ENCODE data around the gene RPL5.

The RPL5 gene

GRCh38 chr1:92804721-92805201 is 27.1 kb upstream of the RPL5 start:
- Histone ChIP-seq H3K4me1 (no peaks in the 10 kb centered on the region), H3K79me2 (no peaks in the 10 kb centered on the region), H3K9ac (no peak overlapping the region), H3K9me3 (ENCODE audit: control insufficient read depth, low read length) (no peaks in the 10 kb centered on the region), H3K4me2 (ENCODE audit: low read length) (peak overlapping the region; percentile 11), H3K36me3 (ENCODE audit: control insufficient read depth, insufficient read depth, low read length) (no peaks in the 10 kb centered on the region), H3K4me3 (ENCODE audit: low read depth, low read length) (no peak overlapping the region), H2AFZ (no peak overlapping the region), H3K27ac (no peak overlapping the region), H3K27me3 (ENCODE audit: control insufficient read depth, insufficient read depth, low read length) (no peaks in the 10 kb centered on the region)
- TF ChIP-seq CTCF (IDR thresholded peaks at IDR 0.05): no peak

- H3K27me3 ChIP-seq (ENCODE audit: control insufficient read depth, insufficient read depth, low read length): no peaks in the 10 kb centered on the region
- TF ChIP-seq CTCF (IDR thresholded peaks at IDR 0.05): no peak
- H3K4me2 ChIP-seq (ENCODE audit: low read length): no peak overlapping the region
- no peak overlapping the region for H3K9ac ChIP-seq
- H3K4me1 ChIP-seq: no peaks in the 10 kb centered on the region
- H2AFZ ChIP-seq: no peak overlapping the region
- no peaks in the 10 kb centered on the region for H3K36me3 ChIP-seq (ENCODE audit: control insufficient read depth, insufficient read depth, low read length)
- H3K4me3 ChIP-seq (ENCODE audit: low read depth, low read length): no peak overlapping the region
- H3K9me3 ChIP-seq (ENCODE audit: control insufficient read depth, low read length): no peaks in the 10 kb centered on the region
- H3K79me2 ChIP-seq: no peaks in the 10 kb centered on the region
- H3K27ac ChIP-seq: no peak overlapping the region
Observed at GRCh38 chr1:92805216-92805615, 26.6 kb upstream of the RPL5 start.

- Histone ChIP-seq H3K9ac (no peak overlapping the region), H3K27me3 (ENCODE audit: control insufficient read depth, insufficient read depth, low read length) (no peaks in the 10 kb centered on the region), H3K4me1 (no peaks in the 10 kb centered on the region), H3K79me2 (no peaks in the 10 kb centered on the region), H3K36me3 (ENCODE audit: control insufficient read depth, insufficient read depth, low read length) (no peaks in the 10 kb centered on the region), H2AFZ (no peak overlapping the region), H3K4me3 (ENCODE audit: low read depth, low read length) (no peak overlapping the region), H3K4me2 (ENCODE audit: low read length) (no peak overlapping the region), H3K9me3 (ENCODE audit: control insufficient read depth, low read length) (no peaks in the 10 kb centered on the region), H3K27ac (no peak overlapping the region)
- no peak for TF ChIP-seq CTCF (IDR thresholded peaks at IDR 0.05)
Observed at GRCh38 chr1:92808381-92808780, 23.5 kb upstream of the RPL5 start.

GRCh38 chr1:92816732-92817131 is 15.1 kb upstream of the RPL5 start:
- no peak for TF ChIP-seq CTCF (IDR thresholded peaks at IDR 0.05)
- Histone ChIP-seq H3K36me3 (ENCODE audit: control insufficient read depth, insufficient read depth, low read length) (no peaks in the 10 kb centered on the region), H3K9me3 (ENCODE audit: control insufficient read depth, low read length) (no peaks in the 10 kb centered on the region), H3K9ac (no peak overlapping the region), H3K27me3 (ENCODE audit: control insufficient read depth, insufficient read depth, low read length) (no peaks in the 10 kb centered on the region), H3K27ac (no peak overlapping the region), H3K4me1 (no peaks in the 10 kb centered on the region), H2AFZ (no peak overlapping the region), H3K4me2 (ENCODE audit: low read length) (no peak overlapping the region), H3K79me2 (no peaks in the 10 kb centered on the region), H3K4me3 (ENCODE audit: low read depth, low read length) (no peak overlapping the region)

- Histone ChIP-seq H3K79me2 (no peaks in the 10 kb centered on the region), H3K36me3 (ENCODE audit: control insufficient read depth, insufficient read depth, low read length) (no peaks in the 10 kb centered on the region), H3K4me2 (ENCODE audit: low read length) (no peak overlapping the region), H3K27me3 (ENCODE audit: control insufficient read depth, insufficient read depth, low read length) (no peaks in the 10 kb centered on the region), H3K4me3 (ENCODE audit: low read depth, low read length) (no peak overlapping the region), H3K9me3 (ENCODE audit: control insufficient read depth, low read length) (no peaks in the 10 kb centered on the region), H3K9ac (no peak overlapping the region), H2AFZ (no peak overlapping the region), H3K4me1 (no peaks in the 10 kb centered on the region), H3K27ac (no peak overlapping the region)
- no peak for TF ChIP-seq CTCF (IDR thresholded peaks at IDR 0.05)
Observed at GRCh38 chr1:92817137-92817697, 14.6 kb upstream of the RPL5 start.

All from parathyroid adenoma (tissue), 2 donors.